Fibroblast of lung (primary cell): Measurements from ENCODE around the gene MRPL57.
"Not testable (repeated sequence)": the region's sequence is repeated elsewhere in the genome, so short reads cannot be mapped to it uniquely, and the experiment has no call there.

ENCODE experiments used
- EZH2 ChIP-seq: IDR thresholded peaks from 2 replicates; pipeline ENCODE4 v1.5.1; 2012; ENCODE audit warnings: low read length, control low read depth, mild to moderate bottlenecking; ENCODE audit errors: missing control alignments
- TF ChIP-seq, protein P1 (sequence below), 2 donors: IDR thresholded peaks in 1 of 2; conservative IDR thresholded peaks in 1 of 2; 1 replicate in 1 of 2; 2 replicates in 1 of 2; pipeline ENCODE4 v1.5.1; 2011 to 2012; ENCODE audit warnings: low read length in 2 of 2, control low read depth in 1 of 2, inconsistent platforms in 1 of 2, low read depth in 1 of 2, mild to moderate bottlenecking in 1 of 2

DNA sequence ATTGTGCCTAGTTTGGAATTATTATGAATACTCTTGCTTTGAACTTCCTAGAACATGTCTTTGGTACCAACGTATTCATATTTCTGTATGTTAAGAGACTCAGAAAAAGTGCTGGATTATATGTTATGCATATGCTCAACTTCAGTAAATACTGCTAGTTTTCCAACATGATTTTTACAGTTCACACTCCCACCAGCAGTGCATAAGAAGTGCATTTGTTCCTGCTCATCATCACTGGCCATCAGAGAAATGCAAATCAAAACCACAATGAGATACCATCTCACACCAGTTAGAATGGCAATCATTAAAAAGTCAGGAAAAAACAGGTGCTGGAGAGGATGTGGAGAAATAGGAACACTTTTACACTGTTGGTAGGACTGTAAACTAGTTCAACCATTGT is 2.7 kb upstream of the MRPL57 start:
- TF ChIP-seq, protein P1, sequence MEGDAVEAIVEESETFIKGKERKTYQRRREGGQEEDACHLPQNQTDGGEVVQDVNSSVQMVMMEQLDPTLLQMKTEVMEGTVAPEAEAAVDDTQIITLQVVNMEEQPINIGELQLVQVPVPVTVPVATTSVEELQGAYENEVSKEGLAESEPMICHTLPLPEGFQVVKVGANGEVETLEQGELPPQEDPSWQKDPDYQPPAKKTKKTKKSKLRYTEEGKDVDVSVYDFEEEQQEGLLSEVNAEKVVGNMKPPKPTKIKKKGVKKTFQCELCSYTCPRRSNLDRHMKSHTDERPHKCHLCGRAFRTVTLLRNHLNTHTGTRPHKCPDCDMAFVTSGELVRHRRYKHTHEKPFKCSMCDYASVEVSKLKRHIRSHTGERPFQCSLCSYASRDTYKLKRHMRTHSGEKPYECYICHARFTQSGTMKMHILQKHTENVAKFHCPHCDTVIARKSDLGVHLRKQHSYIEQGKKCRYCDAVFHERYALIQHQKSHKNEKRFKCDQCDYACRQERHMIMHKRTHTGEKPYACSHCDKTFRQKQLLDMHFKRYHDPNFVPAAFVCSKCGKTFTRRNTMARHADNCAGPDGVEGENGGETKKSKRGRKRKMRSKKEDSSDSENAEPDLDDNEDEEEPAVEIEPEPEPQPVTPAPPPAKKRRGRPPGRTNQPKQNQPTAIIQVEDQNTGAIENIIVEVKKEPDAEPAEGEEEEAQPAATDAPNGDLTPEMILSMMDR (conservative IDR thresholded peaks at IDR 0.05 in 1 of 2, IDR thresholded peaks at IDR 0.05 in 1 of 2; ENCODE audit: low read depth in 1 of 2, low read length in 2 of 2) = not testable (repeated sequence)
- TF ChIP-seq EZH2 = not testable (repeated sequence)
